Astrocyte (in vitro differentiated cells and primary cell): Measurements from ENCODE around the gene ARHGEF10L. TPM values are rescaled to one million over a fixed set of nuclear protein-coding genes. Genes with fewer than 3 reads are reported as not detected.

ENCODE experiments used
- DNase-seq: peaks from one replicate; pipeline ENCODE4 v3.0.0-alpha.2; 2010; ENCODE audit warnings: low read depth
- FAIRE-seq: peaks from 2 replicates; lab custom pipeline; 2011; peaks lifted over from hg19 to GRCh38; lab: Jason Lieb, UNC
- H2AFZ ChIP-seq: 2 replicates; pipeline ENCODE4 v1.6.0; 2012; ENCODE audit warnings: low read depth, low read length, inconsistent platforms
- H3K27ac ChIP-seq: 2 replicates; pipeline ENCODE4 v1.5.1; 2011; ENCODE audit warnings: low read depth, low read length, inconsistent platforms
- H3K27me3 ChIP-seq: 2 replicates; pipeline ENCODE4 v1.6.0; 2011; ENCODE audit warnings: low read length, inconsistent platforms; ENCODE audit not compliant: insufficient read depth
- H3K36me3 ChIP-seq: 2 replicates; pipeline ENCODE4 v1.5.1; 2011; ENCODE audit warnings: low read length, inconsistent platforms; ENCODE audit not compliant: insufficient read depth
- H3K4me1 ChIP-seq: 2 replicates; pipeline ENCODE4 v1.5.1; 2011; ENCODE audit warnings: low read length, inconsistent platforms; ENCODE audit not compliant: insufficient read depth
- H3K4me2 ChIP-seq: 2 replicates; pipeline ENCODE4 v1.6.0; 2012; ENCODE audit warnings: low read length, inconsistent platforms
- H3K4me3 ChIP-seq: 2 replicates; pipeline ENCODE4 v1.5.1; 2011; ENCODE audit warnings: low read depth, mild to moderate bottlenecking, low read length, inconsistent platforms; ENCODE audit not compliant: insufficient read depth
- H3K79me2 ChIP-seq: 2 replicates; pipeline ENCODE4 v1.6.0; 2012; ENCODE audit warnings: mild to moderate bottlenecking, low read length, inconsistent platforms; ENCODE audit not compliant: insufficient read depth
- H3K9ac ChIP-seq: 2 replicates; pipeline ENCODE4 v1.6.0; 2012; ENCODE audit warnings: mild to moderate bottlenecking, low read length, inconsistent platforms
- H3K9me3 ChIP-seq: 2 replicates; pipeline ENCODE4 v1.5.1; 2012; ENCODE audit warnings: low read depth, mild to moderate bottlenecking, low read length, inconsistent platforms; ENCODE audit not compliant: insufficient read depth
- H4K20me1 ChIP-seq: 2 replicates; pipeline ENCODE4 v1.6.0; 2012; ENCODE audit warnings: low read length, inconsistent platforms; ENCODE audit not compliant: insufficient read depth
- H3K27ac Mint-ChIP-seq: one replicate; pipeline ENCODE4 v1.8.0; 2021; ENCODE audit warnings: mild to moderate bottlenecking, mixed read lengths; ENCODE audit not compliant: unreplicated experiment
- H3K27me3 Mint-ChIP-seq: one replicate; pipeline ENCODE4 v1.8.0; 2021; ENCODE audit warnings: low read depth, mixed read lengths; ENCODE audit not compliant: unreplicated experiment
- H3K36me3 Mint-ChIP-seq: one replicate; pipeline ENCODE4 v1.8.0; 2021; ENCODE audit warnings: low read depth, mixed read lengths; ENCODE audit not compliant: unreplicated experiment
- H3K4me1 Mint-ChIP-seq: one replicate; pipeline ENCODE4 v1.8.0; 2021; ENCODE audit warnings: low read depth, mixed read lengths; ENCODE audit not compliant: unreplicated experiment
- H3K4me3 Mint-ChIP-seq: one replicate; pipeline ENCODE4 v1.8.0; 2021; ENCODE audit warnings: mild to moderate bottlenecking, moderate library complexity, mixed read lengths; ENCODE audit not compliant: unreplicated experiment
- H3K9me3 Mint-ChIP-seq: one replicate; pipeline ENCODE4 v1.8.0; 2021; ENCODE audit warnings: mild to moderate bottlenecking, mixed read lengths; ENCODE audit not compliant: unreplicated experiment
- CTCF ChIP-seq: IDR thresholded peaks from 2 replicates; pipeline ENCODE4 v1.5.1; 2011; ENCODE audit warnings: low read depth, mild to moderate bottlenecking, inconsistent platforms, low read length, moderate library complexity; ENCODE audit not compliant: insufficient read depth
- EZH2 ChIP-seq: IDR thresholded peaks from 2 replicates; pipeline ENCODE4 v1.6.1; 2012; ENCODE audit warnings: mild to moderate bottlenecking, low read length, inconsistent platforms; ENCODE audit not compliant: insufficient read depth
- total RNA-seq: library from RNA; stranded (reverse); gene quantifications from 2 replicates; pipeline ENCODE4 v1.2.1, GENCODE V29; 2021

Gene ARHGEF10L
- total RNA-seq, 1 donor from 2014 or later, result 14.2 TPM

GRCh38 chr1:17564458-17565393 lies 25.2 kb downstream of the ARHGEF10L start:
- Mint-ChIP-seq H3K27ac (no peak overlapping the region), H3K4me1 (peaks cover 29% of the 10 kb centered on the region), H3K4me3 (no peak overlapping the region), H3K27me3 (no peaks in the 10 kb centered on the region), H3K9me3 (no peaks in the 10 kb centered on the region), H3K36me3 (no peaks in the 10 kb centered on the region)
- DNase-seq, result no peak
- no peaks in the 10 kb centered on the region for H3K27me3 ChIP-seq
- H3K27ac ChIP-seq, result no peak overlapping the region
- no peak overlapping the region for H2AFZ ChIP-seq
- peaks cover 42% of the 10 kb centered on the region for H3K79me2 ChIP-seq
- H3K9ac ChIP-seq, result no peak overlapping the region
- H3K36me3 ChIP-seq, result no peaks in the 10 kb centered on the region
- FAIRE-seq, result no peak
- H3K9me3 ChIP-seq, result no peaks in the 10 kb centered on the region
- peaks cover 65% of the 10 kb centered on the region for H4K20me1 ChIP-seq
- H3K4me2 ChIP-seq, result no peak overlapping the region
- TF ChIP-seq EZH2, result no peak
- no peak overlapping the region for H3K4me3 ChIP-seq
- H3K4me1 ChIP-seq, result peaks cover 29% of the 10 kb centered on the region

GRCh38 chr1:17565461-17566252 lies 26.2 kb downstream of the ARHGEF10L start:
- Mint-ChIP-seq H3K4me1 (peaks cover 36% of the 10 kb centered on the region), H3K27ac (no peak overlapping the region), H3K27me3 (no peaks in the 10 kb centered on the region), H3K36me3 (peaks cover under 1% of the 10 kb centered on the region), H3K4me3 (no peak overlapping the region), H3K9me3 (peaks cover 1% of the 10 kb centered on the region)
- H3K9me3 ChIP-seq, result no peaks in the 10 kb centered on the region
- no peak overlapping the region for H3K27ac ChIP-seq
- no peaks in the 10 kb centered on the region for H3K36me3 ChIP-seq
- no peak overlapping the region for H2AFZ ChIP-seq
- no peak for TF ChIP-seq EZH2
- no peak for TF ChIP-seq CTCF
- DNase-seq (no peak), FAIRE-seq (no peak)
- peaks cover 42% of the 10 kb centered on the region for H3K79me2 ChIP-seq
- no peak overlapping the region for H3K4me3 ChIP-seq
- H3K27me3 ChIP-seq, result no peaks in the 10 kb centered on the region
- H3K4me1 ChIP-seq, result peaks cover 35% of the 10 kb centered on the region
- H4K20me1 ChIP-seq, result peaks cover 64% of the 10 kb centered on the region
- H3K9ac ChIP-seq, result no peak overlapping the region
- no peak overlapping the region for H3K4me2 ChIP-seq

GRCh38 chr1:17566417-17566816 lies 26.9 kb downstream of the ARHGEF10L start:
- Histone ChIP-seq H3K4me3 (no peak overlapping the region), H3K27ac (no peak overlapping the region), H3K4me1 (peaks cover 28% of the 10 kb centered on the region), H3K36me3 (no peaks in the 10 kb centered on the region), H4K20me1 (peaks cover 68% of the 10 kb centered on the region), H3K4me2 (no peak overlapping the region), H2AFZ (no peak overlapping the region), H3K9ac (no peak overlapping the region), H3K27me3 (no peaks in the 10 kb centered on the region), H3K79me2 (peaks cover 48% of the 10 kb centered on the region), H3K9me3 (no peaks in the 10 kb centered on the region)
- Mint-ChIP-seq H3K27me3 (no peaks in the 10 kb centered on the region), H3K27ac (no peak overlapping the region), H3K36me3 (peaks cover 2% of the 10 kb centered on the region), H3K9me3 (peaks cover 1% of the 10 kb centered on the region), H3K4me1 (peaks cover 33% of the 10 kb centered on the region), H3K4me3 (no peak overlapping the region)
- FAIRE-seq, result no peak
- TF ChIP-seq CTCF (no peak), EZH2 (no peak)
- DNase-seq, result no peak
